Head of caudate nucleus (tissue), 42 donors: Measurements from ENCODE around the gene CERS1.
A peak's percentile ranks its signal among the peaks of the same experiment; 100 is the strongest.

Source experiments
- DNase-seq, 42 donors: peaks; one replicate each; pipeline versions ENCODE4 v3.0.0 to v3.0.0-alpha.2; 2020 to 2021; ENCODE audit warnings: mixed read lengths in 7 of 42
- intact Hi-C: fragments of 100-400 bp; cut with DNase I; formaldehyde crosslinking; loops from one replicate; pipeline ENCODE4 v1.15.0; 2022

The CERS1 gene

GRCh38 chr19:18900700-18901481 lies 4.9 kb upstream of the CERS1 start:
- intact Hi-C loops, result no loop called here
- no peak for DNase-seq

- intact Hi-C loops, result no loop called here
- DNase-seq, result no peak
Observed at GRCh38 chr19:18899624-18900560, 3.9 kb upstream of the CERS1 start.

GRCh38 chr19:18898607-18899408 lies 2.9 kb upstream of the CERS1 start:
- no peak for DNase-seq
- intact Hi-C loops, result no loop called here

- peak in 2 of 42 donors; percentile 33 to 51 for DNase-seq
- intact Hi-C loops, result no loop called here
Observed at GRCh38 chr19:18898081-18898606, 2.2 kb upstream of the CERS1 start.

- DNase-seq, result no peak
- intact Hi-C loops, result no loop called here
Observed at GRCh38 chr19:18897094-18898029, 1.4 kb upstream of the CERS1 start.

GRCh38 chr19:18896421-18896841 lies 473 bp upstream of the CERS1 start:
- peak; percentile 29 to 75 (median 52) for DNase-seq
- intact Hi-C loops, result no loop called here

GRCh38 chr19:18895038-18895823 lies 727 bp downstream of the CERS1 start:
- peak; percentile 66 to 95 (median 85) for DNase-seq
- intact Hi-C loops, result no loop called here

GRCh38 chr19:18894254-18895037 lies 1.5 kb downstream of the CERS1 start:
- intact Hi-C loops, result no loop called here
- peak; percentile 87 to 99 (median 96) for DNase-seq

- peak in 4 of 42 donors; percentile 44 to 54 (median 48) for DNase-seq
- intact Hi-C loops, result no loop called here
Observed at GRCh38 chr19:18893587-18894253, 2.2 kb downstream of the CERS1 start.

GRCh38 chr19:18889949-18890745 lies 5.8 kb downstream of the CERS1 start:
- no peak for DNase-seq
- intact Hi-C loops, result no loop called here

- intact Hi-C loops, result no loop called here
- DNase-seq, result no peak
Observed at GRCh38 chr19:18886972-18887371, 9.0 kb downstream of the CERS1 start.

- intact Hi-C loops, result no loop called here
- no peak for DNase-seq
Observed at GRCh38 chr19:18883526-18884304, 12.2 kb downstream of the CERS1 start.

GRCh38 chr19:18881491-18881890 lies 14.5 kb downstream of the CERS1 start:
- intact Hi-C loops, result no loop called here

More at GRCh38 chr19:18881491-18881890, 14.5 kb downstream of the CERS1 start:
- DNase-seq, result no peak
